Common myeloid progenitor, CD34-positive (primary cell): ENCODE results near the gene INSM2.

Experiments used
- CTCF ChIA-PET: fragments of 350-600 bp; sonication (Branson Sonifier 250); formaldehyde crosslinking; loops from one replicate; lab custom pipeline; 2021; ENCODE audit warnings: antibody characterized with exemption; lab: Charles Lee
- POLR2A ChIA-PET: fragments of 350-600 bp; sonication (Branson Sonifier 250); formaldehyde crosslinking; loops from one replicate; lab custom pipeline; 2021; ENCODE audit warnings: antibody characterized with exemption; lab: Charles Lee
- DNase-seq, 3 donors: peaks; one replicate each; pipeline versions ENCODE4 v3.0.0 to v3.0.0-alpha.2; 2013
- H3K27ac ChIP-seq, 2 experiments: 1 replicate in 1 of 2; 2 replicates in 1 of 2; pipeline ENCODE4 v1.7.0; 2013; ENCODE audit warnings: inconsistent platforms in 2 of 2, low read length in 2 of 2, mild to moderate bottlenecking in 2 of 2, low read depth in 1 of 2, moderate library complexity in 1 of 2; ENCODE audit not compliant: severe bottlenecking in 2 of 2, insufficient read depth in 1 of 2, poor library complexity in 1 of 2
- H3K27me3 ChIP-seq, 5 experiments: replicated peaks in 2 of 5; 1 replicate in 3 of 5; 2 replicates in 2 of 5; pipeline versions ENCODE4 v1.6.1 to v1.7.0; 2013; ENCODE audit warnings: low read length in 4 of 5, mild to moderate bottlenecking in 2 of 5, moderate library complexity in 2 of 5, inconsistent platforms in 1 of 5; ENCODE audit not compliant: insufficient read depth in 5 of 5, control insufficient read depth in 4 of 5
- H3K36me3 ChIP-seq, 4 experiments: 1 replicate in 2 of 4; 2 replicates in 2 of 4; pipeline versions ENCODE4 v1.6.1 to v1.7.0; 2013; ENCODE audit warnings: low read length in 3 of 4, control low read depth in 1 of 4, mild to moderate bottlenecking in 1 of 4; ENCODE audit not compliant: control insufficient read depth in 4 of 4, insufficient read depth in 4 of 4
- H3K4me1 ChIP-seq, 4 experiments: 1 replicate in 3 of 4; 2 replicates in 1 of 4; pipeline versions ENCODE4 v1.6.1 to v1.7.1; 2013; ENCODE audit warnings: low read length in 3 of 4, mild to moderate bottlenecking in 3 of 4, control low read depth in 1 of 4, inconsistent platforms in 1 of 4, moderate library complexity in 1 of 4; ENCODE audit not compliant: control insufficient read depth in 4 of 4, insufficient read depth in 4 of 4; ENCODE audit errors: control extremely low read depth in 1 of 4
- H3K4me3 ChIP-seq, 7 experiments: 1 replicate in 4 of 7; 2 replicates in 3 of 7; pipeline versions ENCODE4 v1.5.1 to v1.7.0; 2013; ENCODE audit warnings: mild to moderate bottlenecking in 7 of 7, low read length in 6 of 7, moderate library complexity in 6 of 7, inconsistent platforms in 2 of 7, low read depth in 2 of 7, control low read depth in 1 of 7; ENCODE audit not compliant: insufficient read depth in 4 of 7, control insufficient read depth in 1 of 7; ENCODE audit errors: extremely low read depth in 1 of 7
- H3K9me3 ChIP-seq, 5 experiments: 1 replicate in 4 of 5; 2 replicates in 1 of 5; pipeline versions ENCODE4 v1.6.1 to v1.7.1; 2013; ENCODE audit warnings: low read length in 4 of 5, mild to moderate bottlenecking in 2 of 5, inconsistent platforms in 1 of 5, low read depth in 1 of 5, moderate library complexity in 1 of 5; ENCODE audit not compliant: control insufficient read depth in 4 of 5, insufficient read depth in 2 of 5; ENCODE audit errors: control extremely low read depth in 1 of 5
- WGBS: methylation state at CpG from one replicate; pipeline ENCODE4 v1.1.5; 2013; ENCODE audit not compliant: insufficient coverage; 5-methylcytosine and 5-hydroxymethylcytosine counted together

Gene INSM2

GRCh38 chr14:35506927-35507326, 27.0 kb upstream of the INSM2 start:
- ChIA-PET CTCF (no interaction called here), POLR2A (interaction anchor here (0.7 kb wide), 1 partner anchor 71 kb away, joined by 3 read pairs; no protein-coding TSS in a partner anchor)
- no peaks in the 10 kb centered on the region for H3K9me3 ChIP-seq
- no peak overlapping the region for H3K4me3 ChIP-seq
- no peaks in the 10 kb centered on the region for H3K36me3 ChIP-seq
- DNase-seq: peak in 2 of 3 donors; percentile 25 to 32
- peaks cover 0 to 9% (median 3%) of the 10 kb centered on the region in 4 experiments for H3K4me1 ChIP-seq
- no peak overlapping the region for H3K27ac ChIP-seq
- no peaks in the 10 kb centered on the region for H3K27me3 ChIP-seq

DNA sequence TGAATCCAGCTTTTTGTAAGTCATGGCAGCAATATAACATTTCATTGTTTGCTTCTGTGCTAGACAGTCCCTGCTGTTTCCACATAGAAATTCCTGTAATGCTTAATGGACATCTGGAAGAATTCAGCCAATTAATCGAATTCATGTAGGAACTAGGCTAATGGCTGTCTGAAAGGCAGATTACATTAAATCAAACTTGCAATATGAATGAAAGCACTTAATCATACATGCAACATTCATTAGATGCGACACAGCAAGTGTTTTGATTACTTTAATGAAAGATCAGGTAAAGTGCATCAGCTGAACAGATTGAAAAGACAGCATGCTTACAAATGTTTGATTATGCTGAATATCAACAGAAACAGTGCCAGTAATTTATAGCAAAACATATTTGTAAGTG, 24.1 kb upstream of the INSM2 start:
- no peaks in the 10 kb centered on the region for H3K36me3 ChIP-seq
- ChIA-PET CTCF (no interaction called here), POLR2A (interaction anchor here (0.6 kb wide), 1 partner anchor 25 kb away, joined by 3 read pairs; no protein-coding TSS in a partner anchor)
- DNase-seq: no peak
- H3K27ac ChIP-seq: no peak overlapping the region
- H3K27me3 ChIP-seq: no peaks in the 10 kb centered on the region
- H3K4me3 ChIP-seq: no peak overlapping the region
- no peaks in the 10 kb centered on the region for H3K9me3 ChIP-seq
- H3K4me1 ChIP-seq: peaks cover 0 to 9% (median 3%) of the 10 kb centered on the region in 4 experiments
- 100% methylated on average over 2 of the region's 2 CpGs for WGBS

DNA sequence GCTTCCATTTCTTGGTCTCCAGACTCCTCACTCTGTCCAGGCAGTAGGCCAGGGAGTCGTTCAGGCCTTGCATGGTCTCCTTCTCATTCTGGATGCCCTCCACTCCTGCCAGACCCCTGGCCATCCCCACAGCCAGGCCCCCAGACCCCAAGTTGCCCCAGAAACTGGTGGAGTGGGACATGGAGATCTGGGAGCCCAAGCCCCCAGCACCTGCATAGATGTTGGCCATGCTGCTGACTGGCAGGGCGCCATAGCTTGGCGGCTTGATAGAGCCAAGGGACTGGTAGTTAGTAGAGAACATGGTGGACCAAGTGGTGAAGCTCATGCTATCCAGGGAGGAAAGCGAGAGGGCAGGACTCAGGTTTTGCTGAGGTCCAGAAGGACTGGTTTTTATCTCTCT, 21.2 kb upstream of the INSM2 start:
- H3K27me3 ChIP-seq: no peaks in the 10 kb centered on the region
- no peaks in the 10 kb centered on the region for H3K4me1 ChIP-seq
- no peak overlapping the region for H3K27ac ChIP-seq
- H3K4me3 ChIP-seq: no peak overlapping the region
- no peaks in the 10 kb centered on the region for H3K36me3 ChIP-seq
- H3K9me3 ChIP-seq: no peaks in the 10 kb centered on the region
- ChIA-PET CTCF (interaction anchor here (1.3 kb wide), 1 partner anchor 16 kb away, joined by 3 read pairs; no protein-coding TSS in a partner anchor), POLR2A (no interaction called here)
- 100% methylated on average over 3 of the region's 4 CpGs for WGBS
- DNase-seq: no peak

- WGBS: no CpG with 5 or more reads among the region's 1 CpG
These were observed 18.0 kb upstream of the INSM2 start for GRCh38 chr14:35515916-35516315.

DNA sequence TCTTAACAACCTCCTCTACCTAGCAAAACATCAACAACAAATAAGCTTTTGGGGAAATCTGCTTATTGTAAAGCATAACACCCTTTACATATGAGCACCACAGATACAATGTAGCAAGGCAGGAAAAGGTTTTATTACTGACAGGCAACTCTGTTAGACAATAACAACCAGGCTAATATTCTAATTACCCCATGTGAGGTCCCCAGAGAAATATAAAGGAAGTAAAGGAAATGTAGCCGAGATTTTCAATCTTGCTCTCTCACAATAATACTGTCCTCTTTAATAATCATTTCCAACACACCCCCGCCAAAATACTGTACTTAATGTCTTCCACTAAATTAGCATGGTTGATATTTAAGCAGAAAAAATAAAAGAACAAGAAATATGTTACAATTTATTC, 14.0 kb upstream of the INSM2 start:
- no peaks in the 10 kb centered on the region for H3K36me3 ChIP-seq
- CTCF ChIA-PET: no interaction called here
- no peaks in the 10 kb centered on the region for H3K9me3 ChIP-seq
- WGBS: no CpG with 5 or more reads among the region's 2 CpGs
- no peak for DNase-seq
- peaks cover 0 to 2% (median 0%) of the 10 kb centered on the region in 5 experiments for H3K27me3 ChIP-seq
- POLR2A ChIA-PET: no interaction called here
- H3K4me1 ChIP-seq: no peaks in the 10 kb centered on the region
- H3K27ac ChIP-seq: no peak overlapping the region
- H3K4me3 ChIP-seq: no peak overlapping the region

More at GRCh38 chr14:35515916-35516315, 18.0 kb upstream of the INSM2 start:
- no peak for DNase-seq
- H3K27ac ChIP-seq: no peak overlapping the region
- H3K27me3 ChIP-seq: peaks cover 0 to 2% (median 0%) of the 10 kb centered on the region in 5 experiments
- H3K36me3 ChIP-seq: no peaks in the 10 kb centered on the region
- ChIA-PET POLR2A (no interaction called here), CTCF (no interaction called here)
- H3K4me1 ChIP-seq: no peaks in the 10 kb centered on the region
- no peaks in the 10 kb centered on the region for H3K9me3 ChIP-seq
- no peak overlapping the region for H3K4me3 ChIP-seq

GRCh38 chr14:35525695-35526094, 8.3 kb upstream of the INSM2 start:
- no peaks in the 10 kb centered on the region for H3K4me1 ChIP-seq
- 100% methylated on average over 1 of the region's 3 CpGs for WGBS
- no peak for DNase-seq
- H3K9me3 ChIP-seq: peaks cover 0 to 2% (median 0%) of the 10 kb centered on the region in 5 experiments
- H3K36me3 ChIP-seq: no peaks in the 10 kb centered on the region
- H3K27ac ChIP-seq: no peak overlapping the region
- no peak overlapping the region for H3K4me3 ChIP-seq
- POLR2A ChIA-PET: no interaction called here
- CTCF ChIA-PET: interaction anchor here (0.6 kb wide), 1 partner anchor 14 kb away, joined by 3 read pairs; no protein-coding TSS in a partner anchor
- peaks cover 10 to 27% (median 15%) of the 10 kb centered on the region in 5 experiments for H3K27me3 ChIP-seq

DNA sequence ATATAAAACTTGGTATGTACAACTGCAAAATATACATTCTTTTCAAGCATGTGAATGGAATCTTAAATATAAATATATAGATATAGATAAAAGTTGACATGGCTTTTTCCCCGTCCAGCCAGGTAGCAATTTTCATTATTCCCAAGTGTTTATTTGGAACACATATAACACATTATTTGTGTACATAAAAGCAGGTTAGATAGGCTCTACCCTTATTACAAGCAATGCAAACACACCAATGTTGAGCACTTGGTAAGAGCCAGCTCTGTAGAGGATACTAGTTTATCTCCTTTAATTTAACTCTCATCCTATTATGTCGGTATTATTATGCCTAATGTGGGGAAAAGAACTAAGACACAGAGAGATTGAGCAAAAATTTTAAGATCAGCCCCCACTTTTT, 7.0 kb upstream of the INSM2 start:
- H3K4me1 ChIP-seq: no peaks in the 10 kb centered on the region
- H3K27me3 ChIP-seq: peaks cover 10 to 39% (median 26%) of the 10 kb centered on the region in 5 experiments
- no peak for DNase-seq
- ChIA-PET CTCF (interaction anchor here (0.6 kb wide), 1 partner anchor 384 kb away, joined by 3 read pairs; no protein-coding TSS in a partner anchor), POLR2A (no interaction called here)
- WGBS: no CpG with 5 or more reads among the region's 2 CpGs
- no peak overlapping the region for H3K27ac ChIP-seq
- peaks cover 0 to 2% (median 0%) of the 10 kb centered on the region in 5 experiments for H3K9me3 ChIP-seq
- H3K4me3 ChIP-seq: no peak overlapping the region
- H3K36me3 ChIP-seq: no peaks in the 10 kb centered on the region
